ENCODE data around the gene CAMTA1. TPM values are rescaled to one million over a fixed set of nuclear protein-coding genes. Genes with fewer than 3 reads are reported as not detected.

The CAMTA1 gene
- total RNA-seq, 1 donor from 2014 or later: 160 TPM

DNA sequence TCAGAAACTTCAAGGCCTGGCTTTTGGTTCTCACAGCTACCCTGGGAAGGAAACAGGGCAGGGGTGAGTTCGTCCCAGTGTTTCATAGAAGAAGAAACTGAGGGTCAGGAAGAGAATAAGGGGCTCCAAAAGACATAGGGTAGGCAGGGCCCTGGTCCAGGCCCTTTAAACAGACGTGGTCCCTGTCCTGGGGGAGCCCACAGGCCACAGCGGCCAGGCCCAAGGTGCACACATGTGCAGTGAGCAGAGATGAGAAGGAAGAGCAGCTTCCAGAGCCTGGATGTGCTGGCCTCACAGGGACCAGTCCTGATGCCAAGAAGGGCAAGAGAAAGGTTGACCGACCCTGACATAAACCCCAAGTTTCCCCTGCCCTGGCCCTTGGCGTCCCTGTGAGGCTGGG, 690.4 kb downstream of the CAMTA1 start:
- intact Hi-C loops (cut with micrococcal nuclease): no loop called here
- DNase-seq: no peak

DNA sequence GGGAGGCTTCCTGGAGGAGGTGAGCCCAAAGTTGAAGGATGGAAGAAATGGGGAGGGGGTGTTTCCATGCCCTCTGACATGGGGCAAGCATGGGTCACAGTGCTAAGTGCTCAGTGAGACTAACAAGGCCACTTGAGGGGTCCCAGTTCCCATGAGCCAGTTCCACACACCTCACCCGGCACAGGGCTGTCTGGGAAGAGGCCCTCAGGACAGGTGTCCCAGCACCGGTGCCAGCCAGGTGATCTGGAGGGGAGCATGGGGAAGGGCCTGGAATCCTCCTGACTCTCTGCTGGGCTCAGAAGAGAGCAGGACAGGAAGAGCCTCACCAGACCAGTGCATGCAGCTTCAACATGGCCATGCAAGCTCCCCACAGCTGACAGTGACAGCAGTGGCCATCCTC, 691.1 kb downstream of the CAMTA1 start:
- Histone ChIP-seq H3K4me1 (peaks cover 16% of the 10 kb centered on the region), H3K27ac (replicated peaks) (no peak overlapping the region), H3K4me3 (no peak overlapping the region), H3K9me3 (replicated peaks) (no peaks in the 10 kb centered on the region), H3K27me3 (ENCODE audit: low read depth) (no peaks in the 10 kb centered on the region), H3K36me3 (no peaks in the 10 kb centered on the region)
- TF ChIP-seq, protein P1, sequence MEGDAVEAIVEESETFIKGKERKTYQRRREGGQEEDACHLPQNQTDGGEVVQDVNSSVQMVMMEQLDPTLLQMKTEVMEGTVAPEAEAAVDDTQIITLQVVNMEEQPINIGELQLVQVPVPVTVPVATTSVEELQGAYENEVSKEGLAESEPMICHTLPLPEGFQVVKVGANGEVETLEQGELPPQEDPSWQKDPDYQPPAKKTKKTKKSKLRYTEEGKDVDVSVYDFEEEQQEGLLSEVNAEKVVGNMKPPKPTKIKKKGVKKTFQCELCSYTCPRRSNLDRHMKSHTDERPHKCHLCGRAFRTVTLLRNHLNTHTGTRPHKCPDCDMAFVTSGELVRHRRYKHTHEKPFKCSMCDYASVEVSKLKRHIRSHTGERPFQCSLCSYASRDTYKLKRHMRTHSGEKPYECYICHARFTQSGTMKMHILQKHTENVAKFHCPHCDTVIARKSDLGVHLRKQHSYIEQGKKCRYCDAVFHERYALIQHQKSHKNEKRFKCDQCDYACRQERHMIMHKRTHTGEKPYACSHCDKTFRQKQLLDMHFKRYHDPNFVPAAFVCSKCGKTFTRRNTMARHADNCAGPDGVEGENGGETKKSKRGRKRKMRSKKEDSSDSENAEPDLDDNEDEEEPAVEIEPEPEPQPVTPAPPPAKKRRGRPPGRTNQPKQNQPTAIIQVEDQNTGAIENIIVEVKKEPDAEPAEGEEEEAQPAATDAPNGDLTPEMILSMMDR (IDR thresholded peaks at IDR 0.05; ENCODE audit: borderline replicate concordance): no peak
- no peak for DNase-seq
- intact Hi-C loops (cut with micrococcal nuclease): no loop called here

More for the DNA sequence above, 690.4 kb downstream of the CAMTA1 start:
- peaks cover 23% of the 10 kb centered on the region for H3K4me1 ChIP-seq
- H3K27me3 ChIP-seq (ENCODE audit: low read depth): no peaks in the 10 kb centered on the region
- TF ChIP-seq, protein P1 (IDR thresholded peaks at IDR 0.05; ENCODE audit: borderline replicate concordance): no peak
- H3K27ac ChIP-seq (replicated peaks): no peak overlapping the region
- no peak overlapping the region for H3K4me3 ChIP-seq
- no peaks in the 10 kb centered on the region for H3K36me3 ChIP-seq
- no peaks in the 10 kb centered on the region for H3K9me3 ChIP-seq (replicated peaks)

DNA sequence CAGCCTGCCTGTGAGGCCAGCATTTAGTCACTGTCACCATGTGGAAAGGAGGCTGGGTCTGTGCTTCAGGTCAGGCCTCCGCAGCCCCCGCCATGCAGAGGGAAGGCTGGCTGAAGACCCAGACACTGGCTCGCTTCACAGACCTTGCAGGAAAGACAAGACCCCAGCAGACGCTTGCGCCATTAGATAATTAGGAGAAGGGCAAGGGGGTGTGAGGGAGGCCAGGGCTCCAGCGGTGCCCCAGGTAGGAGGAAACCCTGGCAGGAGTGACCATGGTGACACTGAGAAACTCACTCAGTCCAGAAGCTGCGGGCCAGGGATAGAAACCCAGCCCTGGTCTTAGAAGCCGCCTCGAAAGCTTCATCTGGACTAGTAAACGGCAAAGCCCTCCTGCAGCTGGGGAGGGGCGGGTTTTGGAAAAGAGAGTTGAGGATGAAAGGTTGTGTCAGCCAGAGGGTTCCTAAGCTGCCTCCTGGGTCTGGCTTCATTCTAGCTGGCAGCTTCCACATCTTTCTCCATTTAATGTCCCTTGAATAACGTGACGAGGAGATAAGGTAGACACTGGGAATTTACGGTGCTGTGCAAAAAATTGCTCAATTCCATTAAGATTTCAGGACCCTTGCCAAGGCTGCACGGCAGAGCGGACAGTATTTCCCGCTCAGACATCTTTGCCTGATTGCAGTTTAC, 691.8 kb downstream of the CAMTA1 start:
- TF ChIP-seq, protein P1 (IDR thresholded peaks at IDR 0.05; ENCODE audit: borderline replicate concordance): no peak
- Histone ChIP-seq H3K36me3 (no peaks in the 10 kb centered on the region), H3K27ac (replicated peaks) (no peak overlapping the region), H3K9me3 (replicated peaks) (no peaks in the 10 kb centered on the region), H3K4me1 (peaks cover 15% of the 10 kb centered on the region), H3K27me3 (ENCODE audit: low read depth) (no peaks in the 10 kb centered on the region), H3K4me3 (no peak overlapping the region)
- intact Hi-C loops (cut with micrococcal nuclease): no loop called here
- no peak for DNase-seq

DNA sequence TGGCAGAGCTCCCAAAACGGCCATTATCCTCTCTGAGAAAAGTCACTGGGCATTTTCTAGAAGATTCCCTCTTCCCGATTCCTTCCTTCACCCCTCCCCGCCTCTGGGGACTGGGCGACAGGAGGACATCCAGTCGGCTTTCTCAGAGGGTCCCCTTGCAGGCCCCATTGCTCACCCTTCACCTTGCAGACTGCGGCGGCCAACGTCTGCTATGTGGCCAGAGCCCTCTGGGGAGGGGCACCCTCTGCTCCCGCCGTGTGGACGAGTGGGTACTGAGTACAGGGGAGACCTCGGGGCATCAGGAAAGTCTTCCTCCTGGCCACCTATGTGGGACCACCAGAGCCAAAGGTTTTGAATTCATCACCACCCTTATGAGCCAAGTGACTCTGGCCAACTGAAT, 692.3 kb downstream of the CAMTA1 start:
- no peak for DNase-seq
- H3K4me1 ChIP-seq: peaks cover 20% of the 10 kb centered on the region
- no peaks in the 10 kb centered on the region for H3K9me3 ChIP-seq (replicated peaks)
- no peak overlapping the region for H3K4me3 ChIP-seq
- TF ChIP-seq, protein P1 (IDR thresholded peaks at IDR 0.05; ENCODE audit: borderline replicate concordance): no peak
- intact Hi-C loops (cut with micrococcal nuclease): no loop called here
- no peaks in the 10 kb centered on the region for H3K36me3 ChIP-seq
- no peaks in the 10 kb centered on the region for H3K27me3 ChIP-seq (ENCODE audit: low read depth)
- H3K27ac ChIP-seq (replicated peaks): peak overlapping the region; percentile 64

DNA sequence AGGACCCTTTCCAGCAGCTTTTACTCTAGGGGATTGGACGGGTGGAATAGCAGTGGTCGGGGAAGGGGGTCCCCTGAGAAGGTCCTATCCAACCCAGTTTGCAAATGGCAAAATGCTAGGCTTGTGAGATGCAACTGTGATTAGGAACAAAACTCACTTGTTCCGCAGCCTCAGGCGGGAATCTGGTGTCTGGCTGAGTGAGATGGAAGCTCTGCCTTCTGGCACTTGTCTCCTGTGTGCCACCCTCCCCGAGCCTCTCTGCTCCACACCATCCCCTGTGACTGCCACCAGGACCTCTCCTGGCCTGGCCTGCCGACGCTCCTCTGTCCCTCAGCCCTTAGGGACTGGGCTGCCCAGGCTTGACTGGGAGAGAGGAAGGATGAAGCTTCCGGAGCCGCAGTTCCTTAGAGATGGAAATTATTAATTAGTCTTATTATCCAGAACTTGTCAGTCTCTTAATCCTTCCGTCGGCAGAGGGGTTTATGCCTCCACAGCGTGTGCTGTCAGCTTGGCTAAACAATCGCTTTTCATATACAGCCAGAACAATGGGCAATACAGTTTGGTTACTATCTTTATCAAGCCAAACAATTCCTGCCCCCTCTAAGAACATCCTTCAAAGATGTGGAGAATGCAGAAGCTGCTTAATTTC, 693.0 kb downstream of the CAMTA1 start:
- H3K4me1 ChIP-seq: peaks cover 27% of the 10 kb centered on the region
- TF ChIP-seq, protein P1 (IDR thresholded peaks at IDR 0.05; ENCODE audit: borderline replicate concordance): no peak
- DNase-seq: no peak
- intact Hi-C loops (cut with micrococcal nuclease): no loop called here
- no peaks in the 10 kb centered on the region for H3K9me3 ChIP-seq (replicated peaks)
- peak overlapping the region; percentile 64 for H3K27ac ChIP-seq (replicated peaks)
- no peaks in the 10 kb centered on the region for H3K27me3 ChIP-seq (ENCODE audit: low read depth)
- H3K4me3 ChIP-seq: peak overlapping the region; percentile 17
- H3K36me3 ChIP-seq: no peaks in the 10 kb centered on the region

Data from left ventricle myocardium inferior (tissue), 1 donor.